ENCODE data around the gene SNAPC3. TPM values are rescaled to one million over a fixed set of nuclear protein-coding genes. Genes with fewer than 3 reads are reported as not detected.
"Not testable (repeated sequence)": the region's sequence is repeated elsewhere in the genome, so short reads cannot be mapped to it uniquely, and the experiment has no call there.

Gene SNAPC3
- total and polyA plus RNA-seq, 7 experiments from 2014 or later, result 10.1 to 44.4 (median 13.9) TPM

DNA sequence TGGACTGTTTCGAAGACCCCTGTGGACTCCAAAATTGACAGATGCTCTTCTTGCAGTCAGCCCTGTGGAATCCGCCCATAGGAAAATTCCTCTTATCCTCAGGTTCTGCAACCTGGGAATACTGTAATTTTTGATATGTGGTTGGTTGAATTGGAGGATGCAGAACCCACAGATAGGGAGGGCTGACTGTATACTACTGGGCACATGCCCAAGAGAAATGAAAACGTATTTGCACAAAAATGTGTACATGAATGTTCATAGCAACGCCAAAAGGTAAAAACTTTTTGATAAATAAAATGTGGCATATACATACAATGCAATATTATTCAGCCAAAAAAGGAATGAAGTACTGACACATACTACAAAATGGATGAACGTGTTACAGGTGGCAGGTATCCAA, 1.9 kb upstream of the SNAPC3 start:
- no peak overlapping the region for H3K27ac ChIP-seq (ENCODE audit: low read depth, low read length)
- Mint-ChIP-seq H3K27ac (peak overlapping the region in 2 of 9 donors; percentile 28 to 63), H3K9me3 (no peaks in the 10 kb centered on the region), H3K4me1 (peaks cover 11 to 34% (median 31%) of the 10 kb centered on the region in 7 donors), H3K27me3 (no peaks in the 10 kb centered on the region), H3K36me3 (peaks cover 5 to 15% (median 11%) of the 10 kb centered on the region in 5 donors), H3K4me3 (peak overlapping the region in 2 of 10 donors; percentile 22 to 95)
- H3K9me3 ChIP-seq (ENCODE audit: control insufficient read depth in 2 of 3, low read length in 3 of 3), result no peaks in the 10 kb centered on the region
- H3K36me3 ChIP-seq (ENCODE audit: control insufficient read depth in 2 of 3, insufficient read depth in 3 of 3, low read length in 3 of 3), result peaks cover 0 to 11% (median 0%) of the 10 kb centered on the region in 3 experiments
- CTCF ChIA-PET, result no interaction called here
- intact Hi-C loops (cut with micrococcal nuclease), result loop anchor here in 1 of 2 donors (5.0 to 10.0 kb wide), 2 partner anchors 54 to 187 kb away; no protein-coding TSS in a partner anchor
- POLR2A ChIA-PET, result interaction anchor here (1.3 kb wide), 1 partner anchor 91 kb away, joined by 5 read pairs; the partner anchor contains the start of gene PSIP1
- H3K4me3 ChIP-seq (ENCODE audit: low read length), result no peak overlapping the region
- no peaks in the 10 kb centered on the region for H3K27me3 ChIP-seq (ENCODE audit: control insufficient read depth in 2 of 2, insufficient read depth in 2 of 2, low read length in 2 of 2)
- ATAC-seq, result no peak
- no peak for DNase-seq
- peaks cover 0 to 8% of the 10 kb centered on the region in 2 donors for H3K4me1 ChIP-seq (ENCODE audit: control insufficient read depth in 2 of 2, insufficient read depth in 2 of 2, low read length in 2 of 2)

DNA sequence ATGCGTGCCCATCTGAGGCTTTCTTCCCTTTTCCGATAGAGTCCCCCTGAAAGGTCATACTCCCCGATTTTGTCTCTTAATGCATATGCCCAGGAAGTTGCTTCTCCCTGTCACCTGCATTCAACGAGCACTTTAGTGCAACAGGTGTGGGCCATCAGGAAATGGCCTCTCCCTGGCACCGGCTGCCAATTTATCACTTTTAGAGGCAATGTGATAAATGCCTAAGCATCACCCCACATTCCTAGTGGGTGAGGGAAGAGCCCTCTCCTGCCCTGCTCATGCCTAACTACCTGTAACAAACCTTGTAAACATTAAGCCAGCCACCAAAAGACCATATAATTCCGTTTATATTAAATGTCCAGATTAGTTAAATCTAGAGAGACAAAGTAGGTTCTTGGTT, 1.1 kb upstream of the SNAPC3 start:
- Histone ChIP-seq H3K9me3 (ENCODE audit: control insufficient read depth in 2 of 3, low read length in 3 of 3) (no peaks in the 10 kb centered on the region), H3K4me3 (ENCODE audit: low read length) (no peak overlapping the region), H3K4me1 (ENCODE audit: control insufficient read depth in 2 of 2, insufficient read depth in 2 of 2, low read length in 2 of 2) (peaks cover 0 to 8% of the 10 kb centered on the region in 2 donors), H3K36me3 (ENCODE audit: control insufficient read depth in 2 of 3, insufficient read depth in 3 of 3, low read length in 3 of 3) (peaks cover 0 to 18% (median 0%) of the 10 kb centered on the region in 3 experiments), H3K27ac (ENCODE audit: low read depth, low read length) (no peak overlapping the region), H3K27me3 (ENCODE audit: control insufficient read depth in 2 of 2, insufficient read depth in 2 of 2, low read length in 2 of 2) (no peaks in the 10 kb centered on the region)
- no peak for DNase-seq
- Mint-ChIP-seq H3K9me3 (no peaks in the 10 kb centered on the region), H3K27ac (peak overlapping the region in 6 of 9 donors; percentile 89 to 95 (median 91)), H3K4me3 (peak overlapping the region in 9 of 10 donors; percentile 89 to 95 (median 93)), H3K4me1 (peaks cover 18 to 40% (median 38%) of the 10 kb centered on the region in 7 donors), H3K36me3 (peaks cover 9 to 19% (median 16%) of the 10 kb centered on the region in 5 donors), H3K27me3 (no peaks in the 10 kb centered on the region)
- intact Hi-C loops (cut with micrococcal nuclease), result loop anchor here in 1 of 2 donors (5.0 to 10.0 kb wide), 2 partner anchors 53 to 186 kb away; no protein-coding TSS in a partner anchor
- ChIA-PET POLR2A (interaction anchor here (0.6 to 1.3 kb wide), 4 partner anchors 30 to 131 kb away, joined by 3 to 6 read pairs (median 4); partner anchors contain the start of genes CCDC171 and PSIP1), CTCF (no interaction called here)
- no peak for ATAC-seq

DNA sequence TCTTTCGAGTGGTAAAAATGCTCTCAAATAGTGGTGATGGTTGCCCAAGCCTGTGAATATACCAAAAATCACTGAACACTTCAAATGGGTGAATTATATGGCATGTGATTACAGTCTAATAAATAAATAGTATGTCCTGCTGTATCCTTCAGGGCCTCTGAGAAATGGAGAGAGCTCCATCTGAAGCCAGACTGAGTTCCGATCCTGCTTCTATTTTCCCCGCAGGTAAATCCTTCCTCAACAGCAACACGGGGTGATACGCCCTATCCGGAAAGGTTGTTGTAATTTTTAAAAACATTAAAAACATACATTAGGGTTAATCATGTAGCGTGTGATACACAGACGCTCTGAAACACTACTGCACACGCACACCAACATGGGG, 695 bp upstream of the SNAPC3 start:
- H3K4me1 Mint-ChIP-seq, result peaks cover 19 to 44% (median 42%) of the 10 kb centered on the region in 7 donors
- POLR2A ChIA-PET, result interaction anchor here (0.6 to 1.3 kb wide), 4 partner anchors 30 to 131 kb away, joined by 3 to 6 read pairs (median 4); partner anchors contain the start of genes CCDC171 and PSIP1

DNA sequence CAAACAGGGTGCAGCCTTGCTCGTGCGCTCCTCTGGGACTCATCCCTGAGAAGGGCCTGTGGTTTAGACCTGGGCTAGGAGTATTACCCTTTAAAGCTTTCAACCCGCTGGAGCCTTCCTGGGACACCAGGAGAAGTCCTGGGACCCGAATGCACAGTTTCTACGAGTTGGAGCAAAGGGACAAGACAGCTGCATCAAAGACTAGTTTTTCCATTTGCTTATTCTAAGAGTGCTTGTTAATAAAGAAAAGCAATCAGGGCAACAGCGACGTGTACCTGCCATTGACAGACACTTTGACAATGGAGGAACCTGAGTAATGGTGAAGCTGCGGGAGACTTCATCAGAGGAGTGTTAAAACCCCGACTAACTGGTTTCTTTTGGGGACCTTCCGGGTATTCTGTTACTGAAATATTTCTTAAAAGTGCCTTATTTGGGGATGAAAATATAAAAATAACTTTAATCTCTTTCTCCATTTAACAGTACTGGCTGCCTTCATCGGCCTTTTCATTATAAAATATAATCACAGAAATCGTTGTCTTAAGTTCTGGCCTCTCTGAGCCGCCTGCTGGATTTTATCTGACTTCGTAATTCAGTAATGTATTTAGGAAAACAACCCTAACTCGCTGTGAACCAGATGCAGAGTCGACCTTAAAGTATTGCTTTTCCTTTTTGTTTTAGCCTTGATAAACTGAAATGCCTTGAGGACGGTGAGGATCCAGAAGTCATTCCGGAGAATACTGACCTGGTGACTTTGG, 732 bp downstream of the SNAPC3 start:
- H3K27ac Mint-ChIP-seq, result peak overlapping the region; percentile 76 to 96 (median 89)
- H3K27me3 Mint-ChIP-seq, result no peaks in the 10 kb centered on the region
- CTCF ChIA-PET, result interaction anchor here (0.7 to 1.0 kb wide), 3 partner anchors 9 to 130 kb away, joined by 3 to 4 read pairs (median 3); no protein-coding TSS in a partner anchor
- H3K4me1 Mint-ChIP-seq, result peaks cover 28 to 55% (median 48%) of the 10 kb centered on the region in 7 donors
- H3K4me3 Mint-ChIP-seq, result peak overlapping the region; percentile 89 to 95 (median 92)
- peaks cover 10 to 22% (median 18%) of the 10 kb centered on the region in 5 donors for H3K36me3 Mint-ChIP-seq
- Histone ChIP-seq H3K9me3 (ENCODE audit: control insufficient read depth in 2 of 3, low read length in 3 of 3) (no peaks in the 10 kb centered on the region), H3K27ac (ENCODE audit: low read depth, low read length) (peak overlapping the region; percentile 64), H3K27me3 (ENCODE audit: control insufficient read depth in 2 of 2, insufficient read depth in 2 of 2, low read length in 2 of 2) (no peaks in the 10 kb centered on the region), H3K36me3 (ENCODE audit: control insufficient read depth in 2 of 3, insufficient read depth in 3 of 3, low read length in 3 of 3) (peaks cover 0 to 20% (median 0%) of the 10 kb centered on the region in 3 experiments), H3K4me3 (ENCODE audit: low read length) (peak overlapping the region; percentile 90), H3K4me1 (ENCODE audit: control insufficient read depth in 2 of 2, insufficient read depth in 2 of 2, low read length in 2 of 2) (peaks cover 0 to 8% of the 10 kb centered on the region in 2 donors)
- no peaks in the 10 kb centered on the region for H3K9me3 Mint-ChIP-seq
- intact Hi-C loops (cut with micrococcal nuclease), result loop anchor here (1.0 to 10.0 kb wide), 12 partner anchors 43 to 213 kb away; partner anchors contain the start of genes CCDC171 (in 1 of the 2) and TTC39B (in 1 of the 2)
- ATAC-seq (no peak), DNase-seq (peak in 6 of 9 donors; percentile 2 to 19 (median 10))
- POLR2A ChIA-PET, result interaction anchor here (0.8 to 2.2 kb wide), 6 partner anchors 88 to 130 kb away, joined by 3 to 13 read pairs (median 5); partner anchors contain the start of genes CCDC171, PSIP1 and TTC39B

More for the DNA sequence above, 695 bp upstream of the SNAPC3 start:
- H3K9me3 Mint-ChIP-seq, result no peaks in the 10 kb centered on the region
- Histone ChIP-seq H3K4me1 (ENCODE audit: control insufficient read depth in 2 of 2, insufficient read depth in 2 of 2, low read length in 2 of 2) (peaks cover 0 to 8% of the 10 kb centered on the region in 2 donors), H3K4me3 (ENCODE audit: low read length) (peak overlapping the region; percentile 90), H3K36me3 (ENCODE audit: control insufficient read depth in 2 of 3, insufficient read depth in 3 of 3, low read length in 3 of 3) (peaks cover 0 to 20% (median 0%) of the 10 kb centered on the region in 3 experiments), H3K27ac (ENCODE audit: low read depth, low read length) (peak overlapping the region; percentile 74), H3K27me3 (ENCODE audit: control insufficient read depth in 2 of 2, insufficient read depth in 2 of 2, low read length in 2 of 2) (no peaks in the 10 kb centered on the region), H3K9me3 (ENCODE audit: control insufficient read depth in 2 of 3, low read length in 3 of 3) (no peaks in the 10 kb centered on the region)
- DNase-seq (no peak), ATAC-seq (no peak)
- CTCF ChIA-PET, result no interaction called here
- H3K27me3 Mint-ChIP-seq, result no peaks in the 10 kb centered on the region
- intact Hi-C loops (cut with micrococcal nuclease), result loop anchor here (1.0 to 10.0 kb wide), 15 partner anchors 45 to 211 kb away; partner anchors contain the start of genes CCDC171 (in 1 of the 2), PSIP1 (in 1 of the 2) and TTC39B (in 1 of the 2)
- peak overlapping the region; percentile 89 to 96 (median 93) for H3K27ac Mint-ChIP-seq
- H3K4me3 Mint-ChIP-seq, result peak overlapping the region; percentile 89 to 95 (median 92)
- peaks cover 9 to 19% (median 17%) of the 10 kb centered on the region in 5 donors for H3K36me3 Mint-ChIP-seq

DNA sequence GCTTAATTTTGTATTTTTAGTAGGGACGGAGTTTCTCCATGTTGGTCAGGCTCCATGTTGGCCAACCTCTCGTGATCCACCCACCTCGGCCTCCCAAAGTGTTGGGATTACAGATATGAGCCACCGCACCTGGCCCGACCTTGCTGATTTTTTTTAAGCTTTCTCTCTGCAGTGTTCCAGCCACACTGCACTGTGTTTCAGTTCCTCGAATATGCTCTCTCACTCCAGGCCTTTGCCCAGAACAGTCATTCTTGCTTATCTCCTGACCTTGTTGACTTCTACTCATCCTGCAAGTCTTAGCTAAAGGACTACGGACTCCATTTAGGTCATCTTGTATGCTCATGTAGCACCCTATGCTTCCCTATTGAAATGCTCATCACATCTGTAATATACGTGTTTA, 3.3 kb downstream of the SNAPC3 start:
- Histone ChIP-seq H3K27ac (ENCODE audit: low read depth, low read length) (no peak overlapping the region), H3K27me3 (ENCODE audit: control insufficient read depth in 2 of 2, insufficient read depth in 2 of 2, low read length in 2 of 2) (no peaks in the 10 kb centered on the region), H3K9me3 (ENCODE audit: control insufficient read depth in 2 of 3, low read length in 3 of 3) (no peaks in the 10 kb centered on the region), H3K4me3 (ENCODE audit: low read length) (no peak overlapping the region), H3K36me3 (ENCODE audit: control insufficient read depth in 2 of 3, insufficient read depth in 3 of 3, low read length in 3 of 3) (peaks cover 0 to 24% (median 0%) of the 10 kb centered on the region in 3 experiments), H3K4me1 (ENCODE audit: control insufficient read depth in 2 of 2, insufficient read depth in 2 of 2, low read length in 2 of 2) (peaks cover 0 to 8% of the 10 kb centered on the region in 2 donors)
- Mint-ChIP-seq H3K4me3 (peak overlapping the region in 9 of 10 donors; percentile 4 to 73 (median 35)), H3K27ac (peak overlapping the region in 1 of 9 donors; percentile 38), H3K27me3 (no peaks in the 10 kb centered on the region), H3K9me3 (no peaks in the 10 kb centered on the region), H3K36me3 (peaks cover 13 to 33% (median 23%) of the 10 kb centered on the region in 5 donors), H3K4me1 (peaks cover 48 to 81% (median 71%) of the 10 kb centered on the region in 7 donors)
- ATAC-seq (no peak), DNase-seq (no peak)
- ChIA-PET POLR2A (interaction anchor here (1.0 kb wide), 1 partner anchor 24 kb away, joined by 3 read pairs; no protein-coding TSS in a partner anchor), CTCF (no interaction called here)
- intact Hi-C loops (cut with micrococcal nuclease), result loop anchor here in 1 of 2 donors (10.0 kb wide), 1 partner anchor 49 kb away; no protein-coding TSS in a partner anchor

DNA sequence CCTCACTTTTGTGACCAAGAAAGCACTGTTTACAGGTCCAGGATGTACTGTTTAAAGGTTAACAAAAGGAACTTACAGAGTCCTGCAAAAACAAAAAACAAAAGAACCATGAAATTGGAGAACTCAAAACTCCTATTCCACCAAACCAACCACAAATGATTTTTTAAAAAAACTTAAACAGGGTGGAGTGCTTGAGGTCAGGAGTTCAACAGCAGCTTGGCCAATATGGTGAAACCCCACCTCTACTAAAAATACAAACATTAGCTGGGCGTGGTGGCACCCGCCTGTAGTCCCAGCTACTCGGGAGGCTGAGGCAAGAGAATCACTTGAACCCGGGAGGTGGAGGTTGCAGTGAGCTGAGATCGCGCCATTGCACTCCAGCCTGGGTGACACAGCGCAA, 5.0 kb downstream of the SNAPC3 start:
- ATAC-seq; H3K27ac ChIP-seq (ENCODE audit: low read depth, low read length); H3K9me3 Mint-ChIP-seq; H3K9me3 ChIP-seq (ENCODE audit: control insufficient read depth in 2 of 3, low read length in 3 of 3); H3K4me3 ChIP-seq (ENCODE audit: low read length); DNase-seq; H3K27me3 ChIP-seq (ENCODE audit: control insufficient read depth in 2 of 2, insufficient read depth in 2 of 2, low read length in 2 of 2); CTCF ChIA-PET; H3K27me3 Mint-ChIP-seq; H3K4me1 ChIP-seq (ENCODE audit: control insufficient read depth in 2 of 2, insufficient read depth in 2 of 2, low read length in 2 of 2): not testable (repeated sequence)
- POLR2A ChIA-PET, result interaction anchor here (1.4 kb wide), 1 partner anchor 21 kb away, joined by 3 read pairs; no protein-coding TSS in a partner anchor
- H3K4me3 Mint-ChIP-seq, result peak overlapping the region in 1 of 10 donors; percentile 37
- H3K4me1 Mint-ChIP-seq, result peaks cover 54 to 91% (median 80%) of the 10 kb centered on the region in 7 donors
- peaks cover 0 to 26% (median 0%) of the 10 kb centered on the region in 3 experiments for H3K36me3 ChIP-seq (ENCODE audit: control insufficient read depth in 2 of 3, insufficient read depth in 3 of 3, low read length in 3 of 3)
- intact Hi-C loops (cut with micrococcal nuclease), result loop anchor here in 1 of 2 donors (10.0 kb wide), 1 partner anchor 47 kb away; no protein-coding TSS in a partner anchor
- H3K36me3 Mint-ChIP-seq, result peaks cover 13 to 33% (median 23%) of the 10 kb centered on the region in 5 donors
- H3K27ac Mint-ChIP-seq, result peak overlapping the region in 3 of 9 donors; percentile 13 to 49 (median 25)

Measured in naive thymus-derived CD4-positive, alpha-beta T cell (primary cell).